Measurements from ENCODE around the gene TRDN.

TRDN gene

GRCh38 chr6:123448306-123448884 lies 188.4 kb downstream of the TRDN start:
- Histone ChIP-seq H3K27ac (ENCODE audit: low read depth, low read length, poor library complexity, severe bottlenecking) (no peak overlapping the region), H3K4me1 (ENCODE audit: insufficient read depth, low read length, severe bottlenecking) (no peaks in the 10 kb centered on the region), H3K79me2 (ENCODE audit: insufficient read depth, low read length) (no peaks in the 10 kb centered on the region), H3K9me3 (ENCODE audit: low read length) (no peaks in the 10 kb centered on the region), H3K36me3 (ENCODE audit: insufficient read depth, low read length) (no peaks in the 10 kb centered on the region), H3K4me3 (ENCODE audit: low read depth, low read length, poor library complexity, severe bottlenecking) (no peak overlapping the region), H3K9ac (ENCODE audit: low read length) (no peak overlapping the region), H2AFZ (ENCODE audit: low read length) (no peak overlapping the region), H3K4me2 (ENCODE audit: low read length) (no peak overlapping the region), H4K20me1 (ENCODE audit: insufficient read depth, low read length) (no peaks in the 10 kb centered on the region), H3F3A (ENCODE audit: insufficient read depth, low read length) (no peaks in the 10 kb centered on the region), H3K27me3 (ENCODE audit: insufficient read depth, low read length) (no peaks in the 10 kb centered on the region), H3K9me2 (ENCODE audit: low read depth, low read length) (no peaks in the 10 kb centered on the region)
- TF ChIP-seq EZH2 (IDR thresholded peaks at IDR 0.05; ENCODE audit: borderline replicate concordance, low read length) = no peak
- TF ChIP-seq, protein P1, sequence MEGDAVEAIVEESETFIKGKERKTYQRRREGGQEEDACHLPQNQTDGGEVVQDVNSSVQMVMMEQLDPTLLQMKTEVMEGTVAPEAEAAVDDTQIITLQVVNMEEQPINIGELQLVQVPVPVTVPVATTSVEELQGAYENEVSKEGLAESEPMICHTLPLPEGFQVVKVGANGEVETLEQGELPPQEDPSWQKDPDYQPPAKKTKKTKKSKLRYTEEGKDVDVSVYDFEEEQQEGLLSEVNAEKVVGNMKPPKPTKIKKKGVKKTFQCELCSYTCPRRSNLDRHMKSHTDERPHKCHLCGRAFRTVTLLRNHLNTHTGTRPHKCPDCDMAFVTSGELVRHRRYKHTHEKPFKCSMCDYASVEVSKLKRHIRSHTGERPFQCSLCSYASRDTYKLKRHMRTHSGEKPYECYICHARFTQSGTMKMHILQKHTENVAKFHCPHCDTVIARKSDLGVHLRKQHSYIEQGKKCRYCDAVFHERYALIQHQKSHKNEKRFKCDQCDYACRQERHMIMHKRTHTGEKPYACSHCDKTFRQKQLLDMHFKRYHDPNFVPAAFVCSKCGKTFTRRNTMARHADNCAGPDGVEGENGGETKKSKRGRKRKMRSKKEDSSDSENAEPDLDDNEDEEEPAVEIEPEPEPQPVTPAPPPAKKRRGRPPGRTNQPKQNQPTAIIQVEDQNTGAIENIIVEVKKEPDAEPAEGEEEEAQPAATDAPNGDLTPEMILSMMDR (IDR thresholded peaks at IDR 0.05; ENCODE audit: low read length) = no peak

DNA sequence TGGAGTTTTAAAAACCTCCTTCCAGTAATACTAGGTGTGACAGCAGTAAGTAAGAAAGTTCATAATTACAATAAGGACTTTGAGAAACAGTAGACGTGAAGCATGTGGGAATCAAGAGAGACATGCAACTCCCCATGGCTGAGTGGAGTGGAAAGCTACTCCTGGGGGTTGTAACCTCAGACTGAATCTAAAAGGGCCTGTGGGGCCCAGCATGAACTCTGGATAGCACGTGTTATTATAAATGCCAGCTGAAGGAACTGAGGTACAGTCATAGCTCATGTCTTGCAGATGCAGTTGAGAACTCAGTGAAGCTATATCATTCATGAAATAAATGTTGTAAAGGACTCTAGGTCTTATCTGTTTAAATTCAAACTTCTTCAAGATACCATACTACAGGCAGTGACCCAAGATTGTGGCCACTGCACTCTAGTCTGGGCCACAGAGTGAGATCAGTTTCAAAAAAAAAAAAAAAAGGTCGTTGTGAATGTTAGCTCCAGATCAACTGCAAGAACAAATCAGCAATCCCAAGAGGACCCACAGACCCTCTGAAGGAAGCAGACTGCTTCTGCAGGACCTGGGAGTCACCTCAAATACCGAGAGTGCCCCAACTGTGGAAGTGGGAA lies 189.3 kb downstream of the TRDN start:
- H3K9ac ChIP-seq (ENCODE audit: low read length) = no peak overlapping the region
- H3F3A ChIP-seq (ENCODE audit: insufficient read depth, low read length) = no peaks in the 10 kb centered on the region
- H3K4me2 ChIP-seq (ENCODE audit: low read length) = no peak overlapping the region
- no peaks in the 10 kb centered on the region for H4K20me1 ChIP-seq (ENCODE audit: insufficient read depth, low read length)
- no peak overlapping the region for H3K27ac ChIP-seq (ENCODE audit: low read depth, low read length, poor library complexity, severe bottlenecking)
- TF ChIP-seq, protein P1 (IDR thresholded peaks at IDR 0.05; ENCODE audit: low read length) = no peak
- TF ChIP-seq EZH2 (IDR thresholded peaks at IDR 0.05; ENCODE audit: borderline replicate concordance, low read length) = no peak
- H3K36me3 ChIP-seq (ENCODE audit: insufficient read depth, low read length) = no peaks in the 10 kb centered on the region
- H3K9me3 ChIP-seq (ENCODE audit: low read length) = no peaks in the 10 kb centered on the region
- H3K79me2 ChIP-seq (ENCODE audit: insufficient read depth, low read length) = no peaks in the 10 kb centered on the region
- no peaks in the 10 kb centered on the region for H3K27me3 ChIP-seq (ENCODE audit: insufficient read depth, low read length)
- no peak overlapping the region for H2AFZ ChIP-seq (ENCODE audit: low read length)
- no peak overlapping the region for H3K4me3 ChIP-seq (ENCODE audit: low read depth, low read length, poor library complexity, severe bottlenecking)
- H3K4me1 ChIP-seq (ENCODE audit: insufficient read depth, low read length, severe bottlenecking) = no peaks in the 10 kb centered on the region
- H3K9me2 ChIP-seq (ENCODE audit: low read depth, low read length) = no peaks in the 10 kb centered on the region

DNA sequence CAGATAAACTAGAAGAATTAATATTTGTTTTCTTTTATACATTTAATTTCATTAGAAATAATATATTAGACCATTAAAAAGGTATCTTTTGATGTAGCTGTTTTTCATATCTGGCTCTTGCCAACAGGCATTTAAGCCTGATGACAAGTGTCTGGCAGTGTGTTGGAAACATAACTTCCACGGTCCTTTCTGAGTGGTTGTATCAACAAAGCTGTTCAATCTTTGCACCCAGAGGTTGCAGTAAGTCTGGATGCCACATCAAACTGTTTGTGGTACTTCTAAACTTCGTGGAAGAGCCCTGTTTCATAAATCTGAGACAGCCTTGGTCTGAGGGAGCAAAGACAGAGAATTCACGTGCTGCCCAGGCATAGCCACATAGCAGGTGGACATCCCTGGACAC lies 197.4 kb downstream of the TRDN start:
- no peaks in the 10 kb centered on the region for H3K79me2 ChIP-seq (ENCODE audit: insufficient read depth, low read length)
- no peak overlapping the region for H3K4me2 ChIP-seq (ENCODE audit: low read length)
- H3K9ac ChIP-seq (ENCODE audit: low read length) = no peak overlapping the region
- no peaks in the 10 kb centered on the region for H4K20me1 ChIP-seq (ENCODE audit: insufficient read depth, low read length)
- no peak overlapping the region for H3K27ac ChIP-seq (ENCODE audit: low read depth, low read length, poor library complexity, severe bottlenecking)
- no peaks in the 10 kb centered on the region for H3F3A ChIP-seq (ENCODE audit: insufficient read depth, low read length)
- H3K36me3 ChIP-seq (ENCODE audit: insufficient read depth, low read length) = no peaks in the 10 kb centered on the region
- TF ChIP-seq, protein P1 (IDR thresholded peaks at IDR 0.05; ENCODE audit: low read length) = no peak
- TF ChIP-seq EZH2 (IDR thresholded peaks at IDR 0.05; ENCODE audit: borderline replicate concordance, low read length) = no peak
- H2AFZ ChIP-seq (ENCODE audit: low read length) = no peak overlapping the region
- no peak overlapping the region for H3K4me3 ChIP-seq (ENCODE audit: low read depth, low read length, poor library complexity, severe bottlenecking)
- no peaks in the 10 kb centered on the region for H3K9me3 ChIP-seq (ENCODE audit: low read length)
- no peaks in the 10 kb centered on the region for H3K4me1 ChIP-seq (ENCODE audit: insufficient read depth, low read length, severe bottlenecking)
- H3K27me3 ChIP-seq (ENCODE audit: insufficient read depth, low read length) = no peaks in the 10 kb centered on the region
- H3K9me2 ChIP-seq (ENCODE audit: low read depth, low read length) = no peaks in the 10 kb centered on the region
